Measurements from ENCODE around the gene AP5B1.

AP5B1 gene

DNA sequence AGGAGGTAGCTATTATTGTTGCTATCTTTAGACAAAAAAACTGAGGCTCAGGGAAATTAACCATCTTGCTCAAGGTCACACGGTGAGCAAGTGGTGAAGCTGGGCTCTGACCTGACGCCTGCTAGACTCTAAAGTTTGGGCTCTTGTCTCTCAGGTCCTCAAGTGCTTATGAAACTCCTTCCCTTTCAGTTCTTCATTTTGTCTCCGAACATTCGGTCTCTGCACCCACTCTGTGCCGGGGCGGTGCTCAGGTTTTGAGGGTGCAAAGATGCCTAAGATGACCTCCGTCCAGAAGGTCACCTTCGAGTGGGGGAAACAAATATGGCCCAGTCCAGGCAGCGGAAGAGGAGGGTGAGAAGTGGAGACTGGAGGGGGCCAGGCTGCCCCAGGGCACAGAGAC is 22.1 kb upstream of the AP5B1 start:
- no peak for DNase-seq (ENCODE audit: low read depth, low spot score)

DNA sequence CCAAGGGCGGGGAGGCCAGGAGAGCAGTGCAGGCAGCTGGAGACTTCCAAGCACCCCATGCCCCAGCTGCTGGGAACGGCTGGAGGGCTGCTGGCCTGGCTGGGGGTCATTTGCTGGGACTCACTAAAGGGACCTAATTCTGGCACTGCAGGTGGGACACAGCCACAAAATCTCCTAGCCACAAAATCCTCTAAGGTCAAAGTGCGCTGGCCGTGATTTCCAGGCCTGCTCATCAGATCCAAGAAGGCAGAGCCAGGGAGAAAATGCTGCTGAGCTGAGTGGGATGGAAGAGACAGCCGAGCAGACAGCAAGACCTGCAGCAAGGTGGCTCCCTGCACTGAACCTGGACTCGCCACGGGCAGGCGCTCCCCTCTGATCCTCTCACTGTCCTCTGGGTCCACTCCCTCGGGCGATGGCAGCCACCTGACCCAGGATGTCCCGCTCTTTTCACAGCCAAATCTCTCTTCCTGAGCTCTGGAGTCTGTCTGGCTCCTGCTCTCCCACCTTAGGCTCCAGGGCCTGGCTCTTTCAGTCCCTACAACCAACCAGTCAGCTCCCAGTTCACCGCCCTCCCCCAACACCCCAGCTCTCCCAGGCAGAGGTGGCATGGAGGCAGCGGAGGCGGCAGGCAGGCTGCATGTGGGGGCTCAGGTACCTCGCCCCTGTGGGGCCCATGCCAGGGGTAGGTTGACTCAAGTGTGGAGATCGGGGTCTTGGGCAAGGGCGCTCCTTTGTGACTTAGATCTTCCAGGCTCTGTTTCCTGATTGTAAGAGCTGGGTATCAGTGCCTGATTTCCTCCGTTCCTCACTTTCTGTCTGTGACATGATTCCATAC is 20.6 kb upstream of the AP5B1 start:
- DNase-seq (ENCODE audit: low read depth, low spot score) = no peak

DNA sequence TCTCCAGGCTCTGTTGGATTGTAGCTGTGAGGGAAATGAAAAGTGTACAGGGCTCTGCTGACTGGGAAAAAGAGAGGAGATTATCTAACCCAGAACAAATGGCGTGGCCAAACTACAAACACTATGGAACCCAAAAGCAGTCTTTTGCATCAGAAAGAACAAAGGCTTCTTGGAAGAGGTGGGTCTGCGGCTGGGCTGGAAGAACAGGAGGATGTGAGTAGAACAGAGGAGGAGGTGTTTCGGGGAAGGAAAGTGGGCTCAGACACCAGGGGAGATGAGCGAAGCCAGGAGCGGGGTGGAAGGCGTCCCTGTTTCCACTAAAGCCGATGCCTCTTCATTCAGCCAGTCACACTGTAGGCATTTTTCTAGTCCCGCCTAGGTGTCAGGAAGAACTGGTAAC is 18.1 kb upstream of the AP5B1 start:
- DNase-seq (ENCODE audit: low read depth, low spot score) = no peak

DNA sequence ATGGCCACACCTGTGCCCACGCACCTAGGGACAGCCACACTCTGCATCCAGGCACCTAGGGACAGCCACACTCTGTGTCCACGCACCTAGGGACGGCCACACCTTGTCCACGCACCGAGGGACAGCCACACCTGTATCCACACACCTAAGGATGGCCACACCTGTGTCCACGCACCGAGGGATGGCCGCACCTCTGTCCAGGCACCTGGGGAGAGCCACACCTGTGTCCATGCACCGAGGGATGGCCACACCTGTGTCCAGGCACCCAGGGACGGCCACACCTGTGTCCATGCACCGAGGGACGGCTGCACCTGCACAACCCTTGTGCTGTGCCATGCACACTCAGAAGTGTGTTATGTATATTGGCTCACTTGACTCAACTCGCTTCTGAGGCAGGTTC is 16.9 kb upstream of the AP5B1 start:
- DNase-seq (ENCODE audit: low read depth, low spot score) = no peak

DNA sequence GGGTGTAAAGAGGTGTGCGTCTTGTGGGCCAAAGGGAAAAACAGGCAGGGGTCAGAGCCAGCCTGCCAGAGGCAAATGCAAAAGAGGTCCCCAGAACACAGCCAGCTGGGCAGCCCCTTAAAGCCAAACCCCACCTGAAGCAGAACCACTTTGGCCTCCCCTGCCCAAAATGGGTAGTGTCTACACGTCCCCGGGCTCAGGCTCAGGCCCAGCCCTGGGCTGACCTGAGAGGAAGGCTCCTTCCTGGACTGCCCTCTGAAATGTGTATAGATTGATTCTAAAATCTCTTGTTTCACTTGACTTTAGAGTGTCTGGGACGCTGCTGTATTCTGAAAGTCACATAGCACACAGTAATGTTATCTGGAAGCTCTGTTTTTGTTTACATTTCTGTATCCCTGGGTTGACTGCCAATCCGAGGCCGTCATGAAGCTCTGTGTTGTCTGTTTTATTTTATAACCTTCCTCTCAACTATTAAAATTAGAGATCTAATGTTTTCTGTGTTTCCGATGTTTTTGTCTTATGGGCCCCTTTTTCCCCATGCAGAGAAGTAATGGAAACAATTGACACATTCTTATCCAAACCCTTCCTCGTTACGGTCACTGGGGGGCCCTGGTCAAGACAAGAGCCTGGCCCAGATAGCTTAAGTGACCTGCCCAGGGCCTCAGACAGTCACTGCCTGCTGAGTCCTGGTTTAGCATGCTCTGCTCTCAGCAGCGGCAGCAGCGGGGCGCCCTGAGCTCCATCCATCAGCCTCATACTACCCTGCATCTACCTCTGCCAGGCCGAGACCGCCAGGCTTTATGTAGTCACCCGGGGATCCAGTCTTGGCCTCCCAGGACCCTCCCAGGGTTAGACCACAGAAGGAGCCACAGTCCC is 16.2 kb upstream of the AP5B1 start:
- no peak for DNase-seq (ENCODE audit: low read depth, low spot score)

DNA sequence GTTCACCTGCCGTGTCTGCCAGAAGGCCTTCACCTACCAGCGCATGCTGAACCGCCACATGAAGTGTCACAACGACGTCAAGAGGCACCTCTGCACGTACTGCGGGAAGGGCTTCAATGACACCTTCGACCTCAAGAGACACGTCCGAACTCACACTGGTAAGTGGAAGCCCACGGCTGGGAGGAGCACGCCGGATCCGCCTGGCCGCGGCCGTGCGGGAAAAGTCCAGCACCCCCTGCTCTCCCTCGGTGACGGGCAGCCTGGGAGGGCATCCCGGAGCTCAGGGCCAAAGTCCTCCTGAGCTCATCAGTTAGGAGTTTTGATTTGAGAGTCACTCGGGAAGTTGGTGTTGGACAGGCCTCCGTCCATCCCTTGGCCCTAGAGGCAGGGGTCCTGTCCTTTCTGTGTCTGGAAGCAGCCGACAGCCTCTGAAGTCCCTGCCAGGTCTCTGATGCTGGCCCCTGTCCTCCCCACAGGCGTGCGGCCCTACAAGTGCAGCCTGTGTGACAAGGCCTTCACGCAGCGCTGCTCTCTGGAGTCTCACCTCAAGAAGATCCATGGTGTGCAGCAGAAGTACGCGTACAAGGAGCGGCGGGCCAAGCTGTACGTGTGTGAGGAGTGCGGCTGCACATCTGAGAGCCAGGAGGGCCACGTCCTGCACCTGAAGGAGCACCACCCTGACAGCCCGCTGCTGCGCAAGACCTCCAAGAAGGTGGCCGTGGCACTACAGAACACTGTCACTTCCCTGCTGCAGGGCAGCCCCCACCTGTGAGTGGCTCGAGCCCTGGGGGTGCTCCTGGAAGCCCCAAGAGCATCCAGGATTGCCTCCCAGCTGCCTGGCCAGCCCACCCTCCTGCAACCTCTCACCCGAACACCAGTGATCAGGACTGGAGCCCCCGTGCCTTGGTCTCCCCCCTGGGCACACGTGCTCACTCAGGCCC is 14.1 kb upstream of the AP5B1 start:
- DNase-seq (ENCODE audit: low read depth, low spot score) = no peak

DNA sequence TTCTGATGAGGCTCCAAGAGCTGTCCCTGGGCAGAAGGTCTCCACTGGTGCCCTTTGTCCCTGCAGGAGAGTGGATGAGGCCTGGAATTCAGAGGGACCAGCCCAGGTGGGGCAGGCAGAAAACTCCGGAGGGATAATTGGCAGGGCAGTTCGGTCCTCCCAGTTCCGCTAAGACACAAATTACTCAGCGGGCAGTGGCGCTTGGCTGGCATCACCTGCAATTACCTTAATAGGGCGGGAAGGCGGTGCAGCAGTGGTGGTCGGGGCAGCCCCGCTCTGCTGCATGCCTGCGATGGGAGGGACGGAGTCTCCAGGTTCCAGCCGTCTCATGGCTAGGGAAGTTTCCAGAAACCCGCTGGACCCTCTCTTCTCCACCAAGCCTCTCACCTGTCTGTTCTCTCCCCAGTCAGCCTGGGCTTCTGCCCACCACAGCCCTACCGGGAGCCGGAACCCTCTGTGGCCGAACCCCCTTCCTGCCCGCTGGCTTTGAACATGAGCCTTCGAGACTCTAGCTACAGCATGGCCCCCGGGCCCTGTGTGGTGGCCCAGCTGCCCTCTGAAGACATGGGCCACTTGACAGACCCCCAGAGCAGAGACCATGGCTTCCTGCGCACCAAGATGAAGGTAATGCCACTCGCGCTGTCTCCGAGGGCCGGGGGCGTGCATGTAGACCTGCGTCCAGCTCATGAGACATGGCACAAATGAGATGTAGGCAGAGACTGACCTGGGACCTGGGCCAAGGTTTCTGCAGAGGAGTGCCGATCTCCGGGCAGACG is 13.0 kb upstream of the AP5B1 start:
- DNase-seq (ENCODE audit: low read depth, low spot score) = no peak

DNA sequence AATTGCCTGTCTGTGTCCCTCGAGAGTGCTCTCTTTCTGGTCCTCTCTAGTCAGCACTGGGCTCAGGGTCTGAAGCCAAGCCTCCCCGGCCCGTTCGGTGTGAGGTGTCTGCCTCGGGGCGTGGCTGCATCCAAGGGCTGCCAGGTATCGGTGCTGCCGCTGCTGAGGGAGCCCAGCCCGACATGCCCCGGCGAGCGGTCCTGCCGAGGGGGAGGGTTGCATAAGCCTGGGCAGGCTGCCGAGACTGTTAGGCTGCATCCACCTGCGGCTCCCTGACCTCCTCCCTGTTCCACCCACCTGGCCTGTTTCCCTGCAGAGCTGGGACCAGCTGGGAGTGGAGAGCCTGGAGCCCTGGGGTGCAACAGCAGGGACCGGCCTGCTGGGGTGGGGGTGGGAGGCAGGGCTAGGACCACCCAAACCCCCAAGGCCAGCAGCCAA is 12.4 kb upstream of the AP5B1 start:
- no peak for DNase-seq (ENCODE audit: low read depth, low spot score)

DNA sequence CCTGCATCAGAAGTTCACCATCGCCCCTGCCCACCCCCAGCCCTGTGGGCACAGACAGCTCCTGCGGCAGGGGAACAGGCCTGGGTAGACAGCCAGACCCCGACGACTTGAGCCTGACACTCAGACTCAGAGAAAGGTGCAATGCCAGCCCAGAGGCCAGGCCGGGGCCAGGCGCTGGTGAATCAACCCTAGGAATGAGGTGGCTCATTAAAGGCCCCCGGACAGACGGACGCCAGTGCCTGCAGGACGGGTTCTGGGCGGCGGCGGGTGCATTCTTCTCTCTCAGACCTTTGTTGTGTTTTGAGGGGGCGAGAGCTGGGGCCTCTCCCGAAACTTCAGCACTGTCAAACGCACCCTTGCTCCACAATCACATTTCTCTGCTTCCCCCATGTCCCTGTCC is 11.7 kb upstream of the AP5B1 start:
- DNase-seq (ENCODE audit: low read depth, low spot score) = no peak

DNA sequence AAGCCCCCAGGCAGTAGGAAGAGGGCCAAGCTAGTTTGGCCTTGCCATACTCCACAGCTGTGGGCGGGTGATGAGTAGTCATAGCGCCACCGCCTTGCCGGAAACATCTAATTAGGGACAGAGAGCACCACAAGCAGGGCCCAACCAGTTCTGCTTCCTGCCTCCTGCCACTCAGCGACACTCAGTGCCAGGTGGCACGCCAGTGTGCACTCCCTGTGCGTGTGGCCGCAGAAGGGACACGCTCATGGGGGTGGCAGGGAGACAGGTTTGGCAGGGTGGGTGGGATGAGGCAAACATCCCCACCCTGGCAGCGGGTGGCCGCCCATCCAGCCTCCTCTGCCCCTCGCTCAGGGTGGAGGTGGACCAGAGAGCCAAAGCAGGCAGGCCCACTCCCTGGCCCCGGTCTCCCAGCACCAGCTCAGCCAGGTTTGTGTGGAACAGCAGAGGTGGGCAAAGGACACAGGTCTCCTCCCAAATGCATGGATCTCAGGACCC is 11.0 kb upstream of the AP5B1 start:
- DNase-seq (ENCODE audit: low read depth, low spot score) = no peak

DNA sequence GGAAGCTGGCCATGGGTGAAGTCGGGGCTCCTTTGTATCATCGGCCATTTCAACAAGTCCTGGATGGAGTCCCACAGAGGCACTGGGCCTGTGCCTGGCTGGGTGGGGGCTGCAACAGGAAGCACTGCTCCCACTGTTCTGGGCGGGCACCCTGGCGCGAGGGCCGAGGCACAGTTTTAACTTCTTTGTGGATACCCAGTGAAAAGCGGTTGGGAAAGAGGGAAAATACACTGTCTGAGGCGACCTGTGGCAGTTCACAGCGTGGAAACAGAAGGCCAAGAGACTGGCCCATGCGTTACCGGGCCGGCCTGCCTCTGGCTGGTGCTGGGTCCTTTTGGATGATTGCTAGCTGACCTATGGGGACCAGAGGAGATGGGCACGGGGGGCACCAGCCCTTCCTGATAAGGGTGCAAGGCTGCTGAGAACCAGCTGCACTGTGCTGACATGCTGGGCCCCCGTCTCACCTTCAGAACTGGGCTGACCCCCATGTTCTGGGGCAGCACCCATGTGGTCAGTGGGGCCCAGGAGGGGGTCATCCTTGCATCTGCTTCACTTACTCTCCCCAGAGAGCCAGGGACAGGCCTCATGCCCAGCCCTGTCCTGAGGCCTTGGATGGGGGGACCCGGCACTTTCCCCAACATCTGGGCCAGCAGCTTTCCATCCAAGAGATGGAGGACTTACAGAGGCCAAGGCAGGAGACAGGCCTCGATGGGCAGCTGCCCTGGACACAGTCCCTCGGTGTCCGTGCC is 10.3 kb upstream of the AP5B1 start:
- DNase-seq (ENCODE audit: low read depth, low spot score) = no peak

DNA sequence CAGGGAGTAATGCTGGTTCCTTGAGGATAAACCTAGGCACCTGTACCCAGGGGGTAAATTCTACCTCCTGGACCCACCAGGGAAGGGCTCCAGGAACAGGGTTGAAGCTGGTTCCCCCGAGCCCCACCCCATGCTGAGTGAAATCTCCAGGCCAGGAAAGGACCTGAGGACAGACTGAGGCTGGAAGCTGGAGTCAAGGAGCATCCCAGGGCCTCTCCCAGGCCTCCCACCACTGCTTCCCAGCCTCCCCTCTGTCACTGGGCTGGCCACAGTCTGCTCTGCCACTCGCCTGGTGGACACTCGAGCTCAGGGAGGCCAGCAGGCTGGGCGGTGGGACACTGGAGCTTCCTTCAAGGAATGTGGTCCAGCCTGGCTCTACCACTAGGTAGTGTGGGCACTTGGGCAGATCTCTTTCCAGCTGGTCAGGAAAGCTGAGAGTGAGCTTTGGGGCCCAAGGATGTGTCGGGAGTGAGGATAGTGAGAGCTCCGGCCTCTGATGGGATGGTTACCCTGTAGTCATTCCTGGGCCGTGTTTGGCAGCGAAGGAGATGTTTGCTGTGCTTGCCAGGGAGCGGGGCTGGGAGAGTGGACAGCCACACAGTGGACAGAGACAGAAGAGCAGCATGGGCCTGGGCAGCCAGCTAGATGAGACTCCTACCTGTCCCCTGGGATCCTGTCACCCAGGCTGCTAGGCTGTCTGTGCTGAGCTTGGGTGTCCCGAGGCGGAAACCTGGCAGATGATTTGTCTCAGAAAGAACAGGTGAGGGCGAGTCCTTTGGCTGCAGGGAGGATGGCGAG is 9.5 kb upstream of the AP5B1 start:
- no peak for DNase-seq (ENCODE audit: low read depth, low spot score)

DNA sequence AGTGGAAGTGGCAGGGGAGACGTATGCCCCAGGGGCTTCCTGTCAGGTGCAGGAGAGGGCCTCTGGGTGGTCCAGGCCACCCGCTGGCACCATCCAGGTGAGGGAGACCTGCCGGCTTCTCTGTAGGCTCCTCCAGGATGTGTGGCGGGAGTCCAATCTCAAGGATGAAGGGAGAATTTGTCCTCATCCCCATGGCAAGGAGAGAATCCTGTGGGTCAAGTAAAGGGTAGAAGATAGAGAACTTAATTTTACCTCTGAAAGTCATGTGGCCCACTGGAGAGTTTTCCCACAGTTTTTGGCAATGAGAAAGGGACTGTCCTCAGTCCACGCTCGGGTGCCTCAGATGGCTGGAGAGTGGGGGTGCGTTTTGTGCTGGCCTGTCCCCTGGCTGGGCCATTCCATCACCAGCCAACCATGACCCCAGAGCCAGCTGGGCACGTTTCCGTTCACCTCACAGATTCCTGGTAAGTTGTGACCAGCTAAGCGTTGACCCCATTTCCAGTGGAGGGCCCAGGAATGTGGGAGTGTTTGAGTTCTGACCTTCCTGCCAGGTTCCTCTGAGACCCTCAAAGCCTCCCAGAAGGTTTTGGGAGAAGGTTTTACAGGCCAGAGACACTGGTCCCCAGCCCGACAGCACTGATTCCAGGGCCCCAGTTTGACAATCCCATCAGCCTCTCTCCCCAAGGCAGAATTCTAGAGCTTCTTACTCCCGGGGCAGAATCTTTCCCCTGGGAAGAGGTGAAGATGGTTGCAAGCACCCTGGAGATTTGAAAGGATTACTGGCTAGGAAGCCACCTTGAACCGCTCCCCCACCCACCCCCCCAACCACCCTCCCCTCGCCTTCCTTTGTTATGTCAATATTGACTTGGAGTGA is 8.7 kb upstream of the AP5B1 start:
- no peak for DNase-seq (ENCODE audit: low read depth, low spot score)

DNA sequence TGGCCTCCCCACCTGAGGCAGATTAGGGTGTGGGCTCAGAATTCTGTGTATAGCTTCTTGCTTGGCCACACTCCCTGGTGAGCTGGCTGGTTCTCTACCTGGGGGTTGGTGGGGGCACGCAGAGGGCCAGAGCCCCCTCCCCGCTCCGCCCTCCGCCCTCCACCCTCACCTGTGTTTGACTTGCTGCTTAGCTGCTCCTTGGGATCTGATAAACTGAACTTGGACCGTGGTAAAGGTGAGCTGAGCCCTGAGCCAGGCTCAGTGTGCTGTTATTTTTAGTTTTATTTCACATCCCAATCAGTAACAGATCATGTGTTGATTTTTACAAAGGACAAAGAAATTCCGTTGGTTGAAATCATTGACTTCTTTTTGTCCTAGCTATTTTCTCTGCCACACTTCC is 8.0 kb upstream of the AP5B1 start:
- DNase-seq (ENCODE audit: low read depth, low spot score) = no peak

DNA sequence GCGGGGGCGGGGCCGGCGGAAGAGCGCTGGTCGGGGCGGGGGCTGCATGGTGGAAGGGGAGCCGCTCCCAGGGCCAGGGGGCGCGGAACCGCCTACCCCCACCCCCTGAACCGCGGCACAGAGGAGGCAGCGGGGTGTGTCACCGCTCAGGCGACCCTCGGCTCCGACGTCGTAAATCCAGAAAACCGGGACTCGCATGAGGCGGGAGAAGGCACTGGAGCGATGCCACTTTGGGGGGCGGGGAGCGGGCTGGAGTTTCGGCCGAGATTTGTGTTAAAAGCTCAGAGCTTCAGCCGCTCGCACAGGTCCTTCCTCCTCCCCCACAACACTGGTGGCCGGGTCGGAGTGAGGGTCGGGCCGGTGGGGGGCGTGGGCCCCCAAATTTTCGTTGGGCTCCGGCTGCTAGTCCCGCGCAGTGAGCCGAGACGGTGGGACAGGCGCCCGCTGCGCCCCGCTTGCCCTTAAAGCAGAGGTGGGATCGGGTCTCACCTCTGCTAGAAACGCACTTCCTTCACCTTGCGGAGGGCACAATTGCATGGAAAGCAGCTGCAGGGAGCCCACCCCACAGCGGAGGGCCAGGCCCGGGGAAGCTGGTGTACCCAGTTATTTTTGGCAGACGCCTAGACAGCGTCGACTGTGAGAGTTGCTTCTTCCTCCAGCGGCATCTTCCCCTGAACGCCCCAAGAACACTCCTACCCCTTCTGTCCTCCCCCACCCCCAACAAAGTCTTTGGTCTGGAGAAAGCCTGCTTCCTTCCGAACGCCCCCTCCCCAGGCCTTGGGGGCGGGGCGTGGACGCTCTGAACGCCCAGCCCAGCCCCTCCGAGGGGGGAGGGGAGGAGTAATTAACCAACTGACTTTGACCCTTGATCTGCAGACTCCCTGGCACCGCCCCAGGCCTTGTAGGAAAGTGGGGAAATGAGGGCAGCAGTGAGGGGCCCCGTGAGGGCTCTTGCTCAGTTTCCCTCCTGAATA is 7.2 kb upstream of the AP5B1 start:
- no peak for DNase-seq (ENCODE audit: low read depth, low spot score)

DNA sequence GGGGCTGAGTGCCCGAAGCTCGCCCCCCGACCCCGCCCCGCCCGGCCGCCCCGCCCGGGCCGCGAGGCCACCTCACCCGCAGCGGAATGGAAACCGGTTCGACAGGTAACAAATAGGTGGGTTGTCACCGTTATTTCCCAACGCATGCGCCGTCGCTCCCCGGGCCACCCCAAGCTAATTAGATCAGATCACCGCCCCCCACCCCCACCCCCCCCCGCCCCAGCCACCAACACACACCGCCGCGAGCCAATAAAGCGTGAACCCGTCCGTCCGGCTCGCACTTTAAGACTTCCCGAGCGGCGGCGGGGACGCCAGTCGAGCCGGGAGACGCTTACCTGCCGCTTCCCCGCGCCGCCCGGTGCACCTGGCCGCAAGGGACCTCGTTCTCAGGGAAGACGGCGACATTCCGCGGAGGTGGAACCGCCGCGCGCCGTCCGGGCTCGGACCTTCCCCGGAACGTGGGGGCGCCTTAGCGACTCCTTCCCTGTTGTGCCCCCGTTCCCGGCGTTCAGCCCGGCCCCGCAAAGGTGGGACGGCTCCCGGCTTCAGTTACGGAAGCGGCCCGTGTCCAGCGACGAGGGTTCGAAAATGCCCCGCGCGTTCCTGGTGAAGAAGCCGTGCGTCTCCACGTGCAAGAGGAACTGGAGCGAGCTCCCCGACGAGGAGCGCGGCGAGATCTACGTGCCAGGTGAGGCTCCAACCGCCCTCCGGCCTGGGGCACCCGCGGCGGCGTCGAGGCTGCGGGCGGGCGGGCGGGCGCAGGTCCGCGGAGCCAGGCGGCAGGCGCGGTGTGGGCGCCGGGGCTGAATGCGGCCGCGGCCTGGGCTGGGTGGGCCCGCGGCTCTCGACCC is 6.2 kb upstream of the AP5B1 start, which contains the start of gene OVOL1:
Gene OVOL1 (plus strand): TSS at position 278 of the 851 bp plus-strand sequence. CDS start 311 bp downstream, at position 589.
- no peak for DNase-seq (ENCODE audit: low read depth, low spot score)

Measured in brain pericyte (primary cell).